IPS-20b (cell line): ENCODE data around the gene PPP1R9A.

Experiments
- H3K27ac ChIP-seq: one replicate; pipeline ENCODE4 v1.5.1; 2013; ENCODE audit warnings: low read length
- H3K27me3 ChIP-seq: 2 replicates; pipeline ENCODE4 v1.6.1; 2013; ENCODE audit warnings: mild to moderate bottlenecking, low read length, inconsistent platforms; ENCODE audit not compliant: insufficient read depth
- H3K36me3 ChIP-seq: 2 replicates; pipeline ENCODE4 v1.6.1; 2013; ENCODE audit warnings: low read depth, mild to moderate bottlenecking, inconsistent platforms, low read length, moderate library complexity; ENCODE audit not compliant: insufficient read depth
- H3K4me1 ChIP-seq: 2 replicates; pipeline ENCODE4 v1.6.1; 2013; ENCODE audit warnings: mild to moderate bottlenecking, control low read depth, inconsistent platforms, low read length, moderate library complexity; ENCODE audit not compliant: insufficient read depth
- H3K4me3 ChIP-seq: 2 replicates; pipeline ENCODE4 v1.5.1; 2013; ENCODE audit warnings: mild to moderate bottlenecking, low read length, inconsistent platforms
- H3K9ac ChIP-seq: 2 replicates; pipeline ENCODE4 v1.6.1; 2013; ENCODE audit warnings: low read depth, mild to moderate bottlenecking, inconsistent platforms, low read length, moderate library complexity
- H3K9me3 ChIP-seq: 2 replicates; pipeline ENCODE4 v1.6.1; 2013; ENCODE audit warnings: mild to moderate bottlenecking, low read depth, low read length, inconsistent platforms; ENCODE audit not compliant: insufficient read depth

PPP1R9A gene

GRCh38 chr7:95253986-95254385 is 346.6 kb downstream of the PPP1R9A start:
- no peak overlapping the region for H3K9ac ChIP-seq
- no peaks in the 10 kb centered on the region for H3K4me1 ChIP-seq
- H3K4me3 ChIP-seq = no peak overlapping the region
- no peak overlapping the region for H3K27ac ChIP-seq
- H3K9me3 ChIP-seq = no peaks in the 10 kb centered on the region
- no peaks in the 10 kb centered on the region for H3K27me3 ChIP-seq
- peaks cover 8% of the 10 kb centered on the region; the same call in 1 of the 2 replicates for H3K36me3 ChIP-seq

- peaks cover 8% of the 10 kb centered on the region; the same call in 1 of the 2 replicates for H3K36me3 ChIP-seq
- H3K9me3 ChIP-seq = no peaks in the 10 kb centered on the region
- no peak overlapping the region for H3K27ac ChIP-seq
- H3K4me1 ChIP-seq = no peaks in the 10 kb centered on the region
- H3K4me3 ChIP-seq = no peak overlapping the region
- H3K27me3 ChIP-seq = no peaks in the 10 kb centered on the region
- no peak overlapping the region for H3K9ac ChIP-seq
These were observed 348.3 kb downstream of the PPP1R9A start for GRCh38 chr7:95255691-95256090.

GRCh38 chr7:95261895-95262415 is 354.6 kb downstream of the PPP1R9A start:
- Histone ChIP-seq H3K9me3 (no peaks in the 10 kb centered on the region), H3K27ac (no peak overlapping the region), H3K36me3 (no peaks in the 10 kb centered on the region), H3K9ac (no peak overlapping the region), H3K4me1 (peaks cover 6% of the 10 kb centered on the region), H3K4me3 (no peak overlapping the region), H3K27me3 (no peaks in the 10 kb centered on the region)

GRCh38 chr7:95262875-95263274 is 355.5 kb downstream of the PPP1R9A start:
- no peaks in the 10 kb centered on the region for H3K9me3 ChIP-seq
- H3K4me1 ChIP-seq = peaks cover 13% of the 10 kb centered on the region
- H3K9ac ChIP-seq = no peak overlapping the region
- H3K27ac ChIP-seq = no peak overlapping the region
- H3K27me3 ChIP-seq = no peaks in the 10 kb centered on the region
- no peaks in the 10 kb centered on the region for H3K36me3 ChIP-seq
- H3K4me3 ChIP-seq = no peak overlapping the region

DNA sequence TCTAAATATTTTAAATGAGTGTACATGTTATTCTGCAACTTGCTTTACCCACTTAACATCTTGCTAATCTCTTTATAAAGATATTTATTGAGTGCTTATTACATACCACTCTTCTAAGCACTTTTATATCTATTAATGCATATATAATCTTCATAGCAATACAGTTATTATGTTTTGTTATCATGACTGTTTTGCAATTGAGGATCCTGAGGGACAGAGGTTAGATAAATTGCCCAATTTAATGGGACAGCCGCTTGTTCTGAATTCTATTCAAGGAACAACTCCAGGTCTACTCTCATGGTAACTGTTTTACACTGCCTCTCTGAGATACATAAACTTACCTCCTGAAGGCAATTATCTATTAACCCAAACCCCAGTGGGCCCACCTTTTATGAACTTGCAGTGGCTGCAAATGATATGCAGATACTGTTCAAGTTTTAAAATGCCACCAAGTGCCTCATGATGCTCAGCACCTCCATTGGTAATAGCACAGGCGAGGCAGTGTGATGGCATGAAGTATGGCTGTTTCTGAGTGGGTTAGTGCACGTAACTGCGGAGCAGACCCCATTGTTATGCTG is 356.5 kb downstream of the PPP1R9A start:
- no peaks in the 10 kb centered on the region for H3K27me3 ChIP-seq
- H3K36me3 ChIP-seq = no peaks in the 10 kb centered on the region
- no peak overlapping the region for H3K4me3 ChIP-seq
- H3K9ac ChIP-seq = no peak overlapping the region
- no peaks in the 10 kb centered on the region for H3K9me3 ChIP-seq
- H3K27ac ChIP-seq = no peak overlapping the region
- peaks cover 17% of the 10 kb centered on the region for H3K4me1 ChIP-seq

GRCh38 chr7:95264363-95264891 is 357.0 kb downstream of the PPP1R9A start:
- Histone ChIP-seq H3K27ac (no peak overlapping the region), H3K4me1 (peaks cover 17% of the 10 kb centered on the region), H3K4me3 (no peak overlapping the region), H3K36me3 (peaks cover 4% of the 10 kb centered on the region; the same call in 1 of the 2 replicates), H3K9ac (no peak overlapping the region), H3K9me3 (no peaks in the 10 kb centered on the region), H3K27me3 (no peaks in the 10 kb centered on the region)

DNA sequence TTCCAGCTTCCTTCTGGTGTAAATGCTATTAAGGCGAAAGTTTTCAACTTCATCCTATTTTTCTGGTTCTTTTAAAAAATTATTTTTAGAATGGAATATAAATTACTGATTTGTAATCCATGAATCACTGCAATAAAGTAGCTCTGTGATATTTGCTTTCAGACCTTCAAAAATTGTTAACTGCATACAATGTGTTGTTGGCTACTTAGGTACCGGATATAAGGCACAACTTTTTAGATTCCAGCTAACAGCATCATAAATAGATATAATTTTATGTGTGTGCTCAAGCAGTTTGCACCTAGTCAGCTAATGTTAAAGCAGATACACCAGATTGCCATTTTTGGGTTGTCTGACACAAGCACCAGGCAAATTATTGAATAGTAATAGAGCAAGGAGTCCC is 358.2 kb downstream of the PPP1R9A start:
- no peaks in the 10 kb centered on the region for H3K27me3 ChIP-seq
- no peak overlapping the region for H3K27ac ChIP-seq
- H3K9me3 ChIP-seq = no peaks in the 10 kb centered on the region
- peaks cover 7% of the 10 kb centered on the region; the same call in 1 of the 2 replicates for H3K36me3 ChIP-seq
- H3K9ac ChIP-seq = no peak overlapping the region
- H3K4me3 ChIP-seq = no peak overlapping the region
- H3K4me1 ChIP-seq = peaks cover 17% of the 10 kb centered on the region

GRCh38 chr7:95267754-95268153 is 360.4 kb downstream of the PPP1R9A start:
- peaks cover 13% of the 10 kb centered on the region for H3K4me1 ChIP-seq
- H3K9me3 ChIP-seq = no peaks in the 10 kb centered on the region
- no peak overlapping the region for H3K4me3 ChIP-seq
- H3K36me3 ChIP-seq = peaks cover 7% of the 10 kb centered on the region; the same call in 1 of the 2 replicates
- no peaks in the 10 kb centered on the region for H3K27me3 ChIP-seq
- no peak overlapping the region for H3K27ac ChIP-seq
- peak overlapping the region; percentile 27; the same call in 1 of the 2 replicates for H3K9ac ChIP-seq

- Histone ChIP-seq H3K9ac (no peak overlapping the region), H3K9me3 (no peaks in the 10 kb centered on the region), H3K27ac (no peak overlapping the region), H3K4me3 (no peak overlapping the region), H3K27me3 (no peaks in the 10 kb centered on the region), H3K36me3 (peaks cover 16% of the 10 kb centered on the region; the same call in 1 of the 2 replicates), H3K4me1 (peaks cover 12% of the 10 kb centered on the region)
These were observed 362.2 kb downstream of the PPP1R9A start for GRCh38 chr7:95269640-95270039.

DNA sequence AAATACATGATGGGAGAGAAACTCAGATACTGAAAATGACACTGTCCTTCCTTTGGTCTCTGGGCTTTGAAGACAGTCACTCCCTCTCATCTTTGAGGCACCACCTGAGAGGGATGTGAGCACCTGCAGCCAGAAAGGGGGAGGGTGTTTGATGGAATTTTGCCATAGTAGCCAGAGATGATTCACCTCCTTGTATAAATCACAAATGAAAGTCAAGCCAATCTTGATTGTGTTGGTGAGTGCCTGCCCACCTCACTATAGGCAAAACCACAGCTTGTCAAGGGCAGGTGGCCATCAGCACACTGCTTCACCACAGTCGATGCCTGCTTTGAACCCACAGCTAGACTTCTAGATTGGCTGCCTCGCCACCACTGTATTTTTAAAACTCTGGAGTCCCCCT is 368.7 kb downstream of the PPP1R9A start:
- no peak overlapping the region for H3K9ac ChIP-seq
- H3K4me1 ChIP-seq = no peaks in the 10 kb centered on the region
- no peaks in the 10 kb centered on the region for H3K9me3 ChIP-seq
- no peak overlapping the region for H3K27ac ChIP-seq
- H3K4me3 ChIP-seq = no peak overlapping the region
- no peaks in the 10 kb centered on the region for H3K27me3 ChIP-seq
- H3K36me3 ChIP-seq = peaks cover 22% of the 10 kb centered on the region; the same call in 1 of the 2 replicates

- no peaks in the 10 kb centered on the region for H3K9me3 ChIP-seq
- H3K4me3 ChIP-seq = no peak overlapping the region
- H3K4me1 ChIP-seq = no peaks in the 10 kb centered on the region
- no peaks in the 10 kb centered on the region for H3K27me3 ChIP-seq
- no peak overlapping the region for H3K27ac ChIP-seq
- H3K9ac ChIP-seq = no peak overlapping the region
- peaks cover 19% of the 10 kb centered on the region; the same call in 1 of the 2 replicates for H3K36me3 ChIP-seq
These were observed 372.0 kb downstream of the PPP1R9A start for GRCh38 chr7:95279417-95279816.

- H3K27ac ChIP-seq = no peak overlapping the region
- H3K9me3 ChIP-seq = no peaks in the 10 kb centered on the region
- H3K27me3 ChIP-seq = no peaks in the 10 kb centered on the region
- peaks cover 23% of the 10 kb centered on the region; the same call in 1 of the 2 replicates for H3K36me3 ChIP-seq
- H3K4me1 ChIP-seq = 0 out of 2 replicates have a peak, but pooled peaks cover 5% of the 10 kb centered on the region
- no peak overlapping the region for H3K9ac ChIP-seq
- H3K4me3 ChIP-seq = no peak overlapping the region
These were observed 378.7 kb downstream of the PPP1R9A start for GRCh38 chr7:95286096-95286495.
